Upper lobe of left lung (tissue), 6 donors: ENCODE data around the gene PEMT. TPM values are rescaled to one million over a fixed set of nuclear protein-coding genes. Genes with fewer than 3 reads are reported as not detected.

Experiments
- ATAC-seq, 2 donors: fragments of 200-7000 bp; cut with Tn5 transposase; one replicate each; pipeline ENCODE4 v1.9.1; 2022; ENCODE audit warnings: mild to moderate bottlenecking in 2 of 2, moderate library complexity in 2 of 2; ENCODE audit not compliant: low FRiP score in 2 of 2
- DNase-seq, 2 donors: peaks; one replicate each; pipeline ENCODE4 v3.0.0-alpha.2; 2019 to 2020
- H3K27ac ChIP-seq, 4 donors: fragments of 200-600 bp; sonication (generic); one replicate each; pipeline ENCODE4 v1.5.1; 2016 to 2019
- H3K27me3 ChIP-seq, 4 donors: fragments of 200-600 bp; sonication (generic); one replicate each; pipeline ENCODE4 v1.5.1; 2017 to 2019
- H3K36me3 ChIP-seq, 4 donors: fragments of 200-600 bp; sonication (generic); one replicate each; pipeline ENCODE4 v1.5.1; 2016 to 2019
- H3K4me1 ChIP-seq, 4 donors: fragments of 200-600 bp; sonication (generic); one replicate each; pipeline ENCODE4 v1.5.1; 2018 to 2019
- H3K4me3 ChIP-seq, 4 donors: fragments of 200-600 bp; sonication (generic); one replicate each; pipeline ENCODE4 v1.5.1; 2017 to 2019; ENCODE audit warnings: mild to moderate bottlenecking in 2 of 4, moderate library complexity in 1 of 4
- H3K9me3 ChIP-seq, 4 donors: fragments of 200-600 bp; sonication (generic); one replicate each; pipeline ENCODE4 v1.5.1; 2018 to 2019
- CTCF ChIP-seq, 6 experiments: fragments of 450-650 bp in 4 of 6; fragments of 200-600 bp in 2 of 6; sonication (generic) in 2 of 6; IDR thresholded peaks; one replicate each; pipeline ENCODE4 v1.5.1; 2016 to 2019; ENCODE audit warnings: antibody characterized with exemption in 6 of 6
- EP300 ChIP-seq, 4 donors: sonication (generic); formaldehyde crosslinking; IDR thresholded peaks; one replicate each; pipeline ENCODE4 v1.5.1; 2017; ENCODE audit warnings: antibody characterized with exemption in 4 of 4, control low read depth in 2 of 4
- POLR2A ChIP-seq, 4 donors: fragments of 450-650 bp; IDR thresholded peaks; one replicate each; pipeline ENCODE4 v1.5.1; 2016 to 2017; ENCODE audit warnings: antibody characterized with exemption in 4 of 4, mild to moderate bottlenecking in 2 of 4
- POLR2AphosphoS5 ChIP-seq, 2 donors: sonication (generic); formaldehyde crosslinking; IDR thresholded peaks; one replicate each; pipeline ENCODE4 v1.5.1; 2017; ENCODE audit warnings: antibody characterized with exemption in 2 of 2
- WGBS, 2 donors: methylation state at CpG; one replicate each; pipeline ENCODE4 v1.1.5; 2017 to 2018; 5-methylcytosine and 5-hydroxymethylcytosine counted together
- total RNA-seq, 6 donors: library from RNA; depleted of rRNA in 4 of 6; stranded (reverse); fragments of >200 nt in 4 of 6; gene quantifications; one replicate each; pipeline versions ENCODE4 v1.1.0 to v1.2.1, GENCODE V29; 2016 to 2021
- donor health status: DM: no; HTN: no; CAD: no; lungs with moderate emphysema.
- donor health status: DM: no; HTN: yes; CAD: no; lungs with severe emphysema.

PEMT gene
- total RNA-seq, 6 donors from 2014 or later = 16.6 to 44.9 (median 32.2) TPM

- Histone ChIP-seq H3K27me3 (no peaks in the 10 kb centered on the region), H3K9me3 (no peaks in the 10 kb centered on the region), H3K4me1 (peaks cover 0 to 14% (median 7%) of the 10 kb centered on the region in 4 donors), H3K27ac (no peak overlapping the region), H3K36me3 (no peaks in the 10 kb centered on the region), H3K4me3 (no peak overlapping the region)
- TF ChIP-seq EP300 (IDR thresholded peaks at IDR 0.05) (no peak), CTCF (IDR thresholded peaks at IDR 0.05) (no peak), POLR2AphosphoS5 (IDR thresholded peaks at IDR 0.05) (no peak), POLR2A (IDR thresholded peaks at IDR 0.05) (no peak)
- no peak for ATAC-seq
- no peak for DNase-seq
- WGBS, 2 donors = 79 to 100% methylated on average over 1 of the region's 1 CpG
Observed at GRCh38 chr17:17532991-17533390, 58.5 kb downstream of the PEMT start.

GRCh38 chr17:17531156-17531555, 60.4 kb downstream of the PEMT start:
- no peaks in the 10 kb centered on the region for H3K36me3 ChIP-seq
- H3K27me3 ChIP-seq = no peaks in the 10 kb centered on the region
- H3K9me3 ChIP-seq = no peaks in the 10 kb centered on the region
- ATAC-seq = no peak
- H3K4me1 ChIP-seq = peaks cover 0 to 28% (median 20%) of the 10 kb centered on the region in 4 donors
- DNase-seq = no peak
- 88 to 92% methylated on average over 4 of the region's 4 CpGs for WGBS, 2 donors
- H3K27ac ChIP-seq = no peak overlapping the region
- H3K4me3 ChIP-seq = no peak overlapping the region
- TF ChIP-seq POLR2AphosphoS5 (IDR thresholded peaks at IDR 0.05) (no peak), EP300 (IDR thresholded peaks at IDR 0.05) (no peak), CTCF (IDR thresholded peaks at IDR 0.05) (no peak), POLR2A (IDR thresholded peaks at IDR 0.05) (no peak)

GRCh38 chr17:17528696-17529652, 62.5 kb downstream of the PEMT start:
- Histone ChIP-seq H3K4me3 (no peak overlapping the region), H3K27ac (peak overlapping the region in 1 of 4 donors; percentile 46), H3K27me3 (no peaks in the 10 kb centered on the region), H3K4me1 (peaks cover 0 to 34% (median 23%) of the 10 kb centered on the region in 4 donors), H3K36me3 (no peaks in the 10 kb centered on the region), H3K9me3 (no peaks in the 10 kb centered on the region)
- TF ChIP-seq EP300 (IDR thresholded peaks at IDR 0.05) (no peak), POLR2AphosphoS5 (IDR thresholded peaks at IDR 0.05) (no peak), CTCF (IDR thresholded peaks at IDR 0.05) (no peak), POLR2A (IDR thresholded peaks at IDR 0.05) (no peak)
- ATAC-seq = peak; percentile 15 to 65
- WGBS, 2 donors = 75 to 80% methylated on average over 13 to 19 of the region's 22 CpGs
- peak; percentile 55 to 70 for DNase-seq

GRCh38 chr17:17527956-17528500, 63.5 kb downstream of the PEMT start:
- H3K27me3 ChIP-seq = no peaks in the 10 kb centered on the region
- no peaks in the 10 kb centered on the region for H3K9me3 ChIP-seq
- DNase-seq (peak in 1 of 2 donors; percentile 55), ATAC-seq (no peak)
- TF ChIP-seq EP300 (IDR thresholded peaks at IDR 0.05) (no peak), POLR2A (IDR thresholded peaks at IDR 0.05) (no peak), POLR2AphosphoS5 (IDR thresholded peaks at IDR 0.05) (no peak), CTCF (IDR thresholded peaks at IDR 0.05) (no peak)
- peak overlapping the region in 1 of 4 donors; percentile 23 for H3K27ac ChIP-seq
- peaks cover 0 to 34% (median 23%) of the 10 kb centered on the region in 4 donors for H3K4me1 ChIP-seq
- WGBS, 2 donors = 75 to 78% methylated on average over 14 to 17 of the region's 17 CpGs
- H3K36me3 ChIP-seq = no peaks in the 10 kb centered on the region
- no peak overlapping the region for H3K4me3 ChIP-seq
